Measurements from ENCODE around the gene RABL6.

DNA sequence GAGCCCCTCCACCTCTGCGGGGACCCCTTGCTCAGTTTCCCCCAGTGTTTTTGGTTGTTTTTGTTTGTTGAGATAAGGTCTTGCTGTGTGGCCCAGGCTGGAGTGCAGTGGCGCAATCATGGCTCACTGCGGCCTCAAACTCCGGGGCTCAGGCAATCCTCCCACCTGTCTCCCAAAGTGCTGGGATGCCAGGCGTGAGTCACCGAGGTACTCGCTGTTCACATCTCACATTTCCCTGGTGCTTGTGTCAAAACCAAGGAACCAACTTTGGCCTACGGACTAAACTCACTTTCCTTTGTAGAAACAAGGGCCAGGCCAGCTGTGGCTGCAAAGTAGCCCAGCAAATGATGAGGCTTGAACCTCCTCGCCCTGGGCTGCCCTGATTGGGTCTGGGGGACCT lies 24.8 kb downstream of the RABL6 start:
- TF ChIP-seq, protein P1, sequence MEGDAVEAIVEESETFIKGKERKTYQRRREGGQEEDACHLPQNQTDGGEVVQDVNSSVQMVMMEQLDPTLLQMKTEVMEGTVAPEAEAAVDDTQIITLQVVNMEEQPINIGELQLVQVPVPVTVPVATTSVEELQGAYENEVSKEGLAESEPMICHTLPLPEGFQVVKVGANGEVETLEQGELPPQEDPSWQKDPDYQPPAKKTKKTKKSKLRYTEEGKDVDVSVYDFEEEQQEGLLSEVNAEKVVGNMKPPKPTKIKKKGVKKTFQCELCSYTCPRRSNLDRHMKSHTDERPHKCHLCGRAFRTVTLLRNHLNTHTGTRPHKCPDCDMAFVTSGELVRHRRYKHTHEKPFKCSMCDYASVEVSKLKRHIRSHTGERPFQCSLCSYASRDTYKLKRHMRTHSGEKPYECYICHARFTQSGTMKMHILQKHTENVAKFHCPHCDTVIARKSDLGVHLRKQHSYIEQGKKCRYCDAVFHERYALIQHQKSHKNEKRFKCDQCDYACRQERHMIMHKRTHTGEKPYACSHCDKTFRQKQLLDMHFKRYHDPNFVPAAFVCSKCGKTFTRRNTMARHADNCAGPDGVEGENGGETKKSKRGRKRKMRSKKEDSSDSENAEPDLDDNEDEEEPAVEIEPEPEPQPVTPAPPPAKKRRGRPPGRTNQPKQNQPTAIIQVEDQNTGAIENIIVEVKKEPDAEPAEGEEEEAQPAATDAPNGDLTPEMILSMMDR (IDR thresholded peaks at IDR 0.05), result no peak
- TF ChIP-seq POLR2A (IDR thresholded peaks at IDR 0.05) (no peak), POLR2AphosphoS5 (IDR thresholded peaks at IDR 0.05) (no peak)

All from breast epithelium (tissue), 3 donors.